NK-92 treated with Interleukin-12 subunit alpha and Interleukin-12 subunit beta, amount 100 ng/mL, for 24 hours (cell line): Measurements from ENCODE around the gene CUL9.

Source experiments
- DNase-seq: peaks from one replicate; lab custom pipeline; 2025; lab: John Stamatoyannopoulos, UW

CUL9 gene

GRCh38 chr6:43173591-43174262 lies 8.3 kb upstream of the CUL9 start:
- DNase-seq = no peak

- DNase-seq = peak; percentile 90
These were observed 7.5 kb upstream of the CUL9 start for GRCh38 chr6:43174263-43175112.

- no peak for DNase-seq
These were observed 6.1 kb upstream of the CUL9 start for GRCh38 chr6:43175676-43176422.

- no peak for DNase-seq
These were observed 5.6 kb upstream of the CUL9 start for GRCh38 chr6:43176423-43176786.

GRCh38 chr6:43178150-43178549 lies 3.8 kb upstream of the CUL9 start:
- DNase-seq = no peak

GRCh38 chr6:43178951-43179830 lies 2.8 kb upstream of the CUL9 start:
- no peak for DNase-seq

GRCh38 chr6:43180058-43180457 lies 1.9 kb upstream of the CUL9 start:
- DNase-seq = no peak

- no peak for DNase-seq
These were observed 1.0 kb upstream of the CUL9 start for GRCh38 chr6:43180985-43181384.

GRCh38 chr6:43181621-43181941 lies 415 bp upstream of the CUL9 start:
- no peak for DNase-seq

- no peak for DNase-seq
These were observed 1.4 kb downstream of the CUL9 start for GRCh38 chr6:43183441-43183840.

GRCh38 chr6:43184268-43184985 lies 2.4 kb downstream of the CUL9 start:
- DNase-seq = no peak

GRCh38 chr6:43185391-43185985 lies 3.5 kb downstream of the CUL9 start:
- no peak for DNase-seq

- DNase-seq = no peak
These were observed 4.0 kb downstream of the CUL9 start for GRCh38 chr6:43186019-43186418.

- DNase-seq = no peak
These were observed 4.7 kb downstream of the CUL9 start for GRCh38 chr6:43186706-43187105.

- no peak for DNase-seq
These were observed 5.8 kb downstream of the CUL9 start for GRCh38 chr6:43187821-43188220.

- DNase-seq = no peak
These were observed 6.4 kb downstream of the CUL9 start for GRCh38 chr6:43188426-43188825.

- no peak for DNase-seq
These were observed 7.8 kb downstream of the CUL9 start for GRCh38 chr6:43189776-43190304.

- no peak for DNase-seq
These were observed 10.9 kb downstream of the CUL9 start for GRCh38 chr6:43192911-43193310.

GRCh38 chr6:43193929-43194328 lies 11.9 kb downstream of the CUL9 start:
- DNase-seq = no peak

- DNase-seq = no peak
These were observed 14.3 kb downstream of the CUL9 start for GRCh38 chr6:43196337-43196736.

GRCh38 chr6:43199912-43200311 lies 17.9 kb downstream of the CUL9 start:
- no peak for DNase-seq
